Stimulated activated memory B cell treated with anti-CD40 and anti-IgM and Interleukin-4, amounts not matched to agents 10 μg/mL and 1 μg/mL and 100 μg/mL, for 72 hours (primary cell): ENCODE measurements around the gene PDLIM4.

ENCODE experiments used
- ATAC-seq: fragments of 150-1000 bp; cut with Tn5 transposase; 2 replicates; pipeline ENCODE4 v1.10.0; 2021
- H3K27ac Mint-ChIP-seq: one replicate; pipeline ENCODE4 v1.8.0; 2022; ENCODE audit warnings: mild to moderate bottlenecking, mixed read lengths
- H3K27me3 Mint-ChIP-seq: one replicate; pipeline ENCODE4 v1.8.0; 2022; ENCODE audit warnings: mixed read lengths
- H3K36me3 Mint-ChIP-seq: one replicate; pipeline ENCODE4 v1.8.0; 2022; ENCODE audit warnings: mixed read lengths
- H3K4me1 Mint-ChIP-seq: one replicate; pipeline ENCODE4 v1.8.0; 2022; ENCODE audit warnings: mixed read lengths
- H3K4me3 Mint-ChIP-seq: one replicate; pipeline ENCODE4 v1.8.0; 2022; ENCODE audit warnings: mild to moderate bottlenecking, moderate library complexity, mixed read lengths
- H3K9me3 Mint-ChIP-seq: one replicate; pipeline ENCODE4 v1.8.0; 2022; ENCODE audit warnings: mixed read lengths

PDLIM4 gene

DNA sequence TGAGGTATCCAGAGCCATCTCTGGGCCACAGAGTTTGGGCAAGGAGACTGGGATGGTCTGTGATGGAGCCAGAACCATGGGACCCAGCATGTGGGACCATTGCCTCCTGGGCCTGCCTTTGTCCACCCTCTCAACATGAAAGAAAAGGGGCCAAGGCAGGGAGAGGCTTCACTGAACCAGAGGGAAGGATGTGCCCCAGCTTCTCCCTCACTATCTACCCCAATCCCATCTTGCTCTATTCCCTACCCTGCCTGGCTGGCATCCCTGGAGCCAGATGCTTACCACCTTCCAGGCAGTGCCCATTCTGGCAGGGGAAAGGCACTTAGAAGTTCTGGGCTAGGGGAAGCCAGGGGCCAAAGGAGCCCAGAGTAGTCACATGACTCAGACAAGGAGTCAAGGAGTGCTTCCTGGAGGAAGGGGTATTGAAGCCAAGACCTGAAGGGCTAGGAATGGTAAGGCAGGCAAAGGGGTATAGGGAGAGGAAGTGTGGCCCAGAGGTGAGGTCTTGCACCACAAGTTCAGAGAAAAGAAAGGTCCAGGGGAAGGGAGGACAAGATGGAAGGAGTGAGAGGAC, 9.8 kb downstream of the PDLIM4 start:
- ATAC-seq: no peak

GRCh38 chr5:132267931-132268768, 10.7 kb downstream of the PDLIM4 start:
- H3K4me1 Mint-ChIP-seq: peaks cover 23% of the 10 kb centered on the region
- H3K4me3 Mint-ChIP-seq: no peak overlapping the region
- H3K36me3 Mint-ChIP-seq: no peaks in the 10 kb centered on the region
- H3K27me3 Mint-ChIP-seq: peaks cover 13% of the 10 kb centered on the region
- ATAC-seq: no peak
- H3K27ac Mint-ChIP-seq: peak overlapping the region; percentile 39
- no peaks in the 10 kb centered on the region for H3K9me3 Mint-ChIP-seq

More for the DNA sequence above, 9.8 kb downstream of the PDLIM4 start:
- Mint-ChIP-seq H3K27me3 (peaks cover 4% of the 10 kb centered on the region), H3K36me3 (no peaks in the 10 kb centered on the region), H3K27ac (no peak overlapping the region), H3K9me3 (no peaks in the 10 kb centered on the region), H3K4me3 (no peak overlapping the region), H3K4me1 (peaks cover 21% of the 10 kb centered on the region)

DNA sequence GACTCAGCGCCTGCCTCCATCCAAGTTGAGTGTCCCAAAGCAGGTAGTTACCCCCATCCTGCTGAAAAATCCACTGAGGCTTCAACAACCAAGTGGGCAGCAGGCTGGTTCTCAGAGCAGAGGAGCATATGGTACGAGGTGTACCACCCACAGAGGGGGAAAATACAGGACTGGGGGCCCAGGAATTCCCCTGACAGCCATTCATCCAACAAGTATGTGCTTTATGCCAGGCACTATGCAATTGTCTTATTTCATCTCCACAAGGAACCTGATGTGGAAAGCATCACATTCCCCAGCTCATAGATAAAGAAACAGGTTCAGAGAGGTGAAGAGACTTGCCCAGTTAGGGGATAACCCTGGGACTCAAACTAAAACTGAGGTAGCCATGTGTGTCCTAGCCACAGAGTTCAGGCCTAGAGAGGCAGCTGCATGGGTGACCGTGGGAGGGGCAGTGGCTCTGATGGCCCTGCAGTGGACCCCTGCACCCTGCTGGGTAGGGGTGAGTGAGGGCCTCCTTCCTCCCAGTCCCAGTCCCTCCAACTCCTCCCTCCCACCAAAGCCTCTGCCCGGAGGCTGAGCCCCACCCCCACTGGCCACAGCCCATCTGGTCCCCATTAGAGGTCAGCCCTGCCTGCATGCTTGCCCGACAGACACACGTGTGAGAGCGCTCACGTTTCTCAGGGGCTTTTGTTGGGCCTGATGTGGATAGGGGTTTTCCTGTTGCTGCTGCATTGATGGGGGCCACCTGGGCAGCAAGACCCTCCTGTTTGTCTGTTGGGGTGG, 11.5 kb downstream of the PDLIM4 start:
- Mint-ChIP-seq H3K4me1 (peaks cover 23% of the 10 kb centered on the region), H3K4me3 (no peak overlapping the region), H3K27ac (no peak overlapping the region), H3K9me3 (no peaks in the 10 kb centered on the region), H3K36me3 (no peaks in the 10 kb centered on the region), H3K27me3 (peaks cover 21% of the 10 kb centered on the region)
- ATAC-seq: peak; percentile 69

DNA sequence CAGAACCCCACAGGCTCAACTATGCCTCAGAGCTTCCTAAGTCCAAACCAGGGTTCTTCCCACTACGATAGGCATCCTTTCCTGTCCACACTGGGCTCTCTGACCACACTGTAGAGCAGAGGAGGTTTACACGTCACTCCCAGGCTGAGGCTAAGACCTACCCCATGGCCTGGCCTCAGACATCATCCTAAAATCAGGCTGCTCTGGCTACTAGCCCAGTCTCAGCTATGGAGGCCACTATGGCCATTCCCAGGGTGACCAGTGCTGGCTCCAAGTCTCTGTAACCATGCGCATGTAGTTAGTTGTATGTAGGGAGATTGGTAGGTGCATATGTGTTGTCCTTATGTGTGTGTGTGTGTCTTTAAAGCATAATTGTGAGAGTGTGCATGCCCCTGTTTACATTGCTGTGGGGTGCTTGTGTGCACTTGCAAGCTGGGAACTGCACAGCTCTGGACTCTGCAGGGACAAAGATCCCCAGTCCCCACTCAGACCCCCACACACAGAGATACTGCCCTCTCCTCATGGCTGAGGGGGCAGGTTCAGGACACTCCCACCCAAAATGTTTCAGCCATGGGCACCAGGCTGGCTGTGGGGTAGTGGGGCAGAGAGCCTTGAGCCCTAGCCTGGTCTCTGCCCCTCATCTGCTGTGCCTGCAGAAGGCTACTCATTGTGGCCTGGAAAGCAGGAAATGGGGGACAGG, 12.3 kb downstream of the PDLIM4 start:
- peaks cover 23% of the 10 kb centered on the region for H3K4me1 Mint-ChIP-seq
- no peaks in the 10 kb centered on the region for H3K9me3 Mint-ChIP-seq
- no peak overlapping the region for H3K4me3 Mint-ChIP-seq
- H3K27ac Mint-ChIP-seq: no peak overlapping the region
- no peaks in the 10 kb centered on the region for H3K36me3 Mint-ChIP-seq
- ATAC-seq: no peak
- H3K27me3 Mint-ChIP-seq: peaks cover 29% of the 10 kb centered on the region

DNA sequence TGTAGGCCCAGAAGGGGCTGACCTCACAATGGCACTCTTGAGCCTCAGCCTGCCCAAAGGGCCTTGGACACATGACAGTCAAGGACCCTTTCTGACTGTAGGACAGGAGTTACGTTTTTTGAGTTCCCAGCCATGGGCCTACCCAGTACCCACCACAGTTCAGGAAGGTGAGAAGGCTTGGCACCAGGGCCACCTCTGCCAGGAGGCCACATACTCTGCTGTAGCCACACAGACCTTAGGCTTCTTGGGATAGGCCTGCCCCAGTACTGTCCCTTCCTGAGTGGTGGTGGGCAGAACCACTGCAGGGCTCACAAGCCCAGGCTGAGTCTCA, 12.8 kb downstream of the PDLIM4 start:
- H3K36me3 Mint-ChIP-seq: no peaks in the 10 kb centered on the region
- H3K27me3 Mint-ChIP-seq: peaks cover 34% of the 10 kb centered on the region
- no peak for ATAC-seq
- no peak overlapping the region for H3K4me3 Mint-ChIP-seq
- no peak overlapping the region for H3K27ac Mint-ChIP-seq
- H3K9me3 Mint-ChIP-seq: no peaks in the 10 kb centered on the region
- peaks cover 23% of the 10 kb centered on the region for H3K4me1 Mint-ChIP-seq

DNA sequence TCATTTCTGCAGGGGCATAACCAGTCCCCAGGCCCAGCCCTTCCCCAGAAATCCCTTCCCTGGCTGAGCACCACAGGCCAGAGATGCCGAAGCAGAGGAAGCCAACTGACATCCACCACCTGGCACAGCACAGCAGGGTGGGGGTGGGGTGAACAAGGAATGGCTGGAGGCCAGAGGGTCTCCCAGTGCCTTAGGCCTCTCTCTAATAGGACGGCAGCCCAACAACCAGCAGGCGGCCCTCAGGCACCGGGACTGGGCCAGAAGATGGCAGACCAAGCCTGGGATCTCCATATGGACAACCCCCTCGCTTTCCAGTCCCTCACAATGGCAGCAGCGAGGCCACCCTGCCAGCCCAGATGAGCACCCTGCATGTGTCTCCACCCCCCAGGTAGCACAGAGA, 13.2 kb downstream of the PDLIM4 start:
- Mint-ChIP-seq H3K4me3 (no peak overlapping the region), H3K36me3 (no peaks in the 10 kb centered on the region), H3K27ac (no peak overlapping the region), H3K4me1 (peaks cover 23% of the 10 kb centered on the region), H3K27me3 (peaks cover 38% of the 10 kb centered on the region), H3K9me3 (no peaks in the 10 kb centered on the region)
- no peak for ATAC-seq

DNA sequence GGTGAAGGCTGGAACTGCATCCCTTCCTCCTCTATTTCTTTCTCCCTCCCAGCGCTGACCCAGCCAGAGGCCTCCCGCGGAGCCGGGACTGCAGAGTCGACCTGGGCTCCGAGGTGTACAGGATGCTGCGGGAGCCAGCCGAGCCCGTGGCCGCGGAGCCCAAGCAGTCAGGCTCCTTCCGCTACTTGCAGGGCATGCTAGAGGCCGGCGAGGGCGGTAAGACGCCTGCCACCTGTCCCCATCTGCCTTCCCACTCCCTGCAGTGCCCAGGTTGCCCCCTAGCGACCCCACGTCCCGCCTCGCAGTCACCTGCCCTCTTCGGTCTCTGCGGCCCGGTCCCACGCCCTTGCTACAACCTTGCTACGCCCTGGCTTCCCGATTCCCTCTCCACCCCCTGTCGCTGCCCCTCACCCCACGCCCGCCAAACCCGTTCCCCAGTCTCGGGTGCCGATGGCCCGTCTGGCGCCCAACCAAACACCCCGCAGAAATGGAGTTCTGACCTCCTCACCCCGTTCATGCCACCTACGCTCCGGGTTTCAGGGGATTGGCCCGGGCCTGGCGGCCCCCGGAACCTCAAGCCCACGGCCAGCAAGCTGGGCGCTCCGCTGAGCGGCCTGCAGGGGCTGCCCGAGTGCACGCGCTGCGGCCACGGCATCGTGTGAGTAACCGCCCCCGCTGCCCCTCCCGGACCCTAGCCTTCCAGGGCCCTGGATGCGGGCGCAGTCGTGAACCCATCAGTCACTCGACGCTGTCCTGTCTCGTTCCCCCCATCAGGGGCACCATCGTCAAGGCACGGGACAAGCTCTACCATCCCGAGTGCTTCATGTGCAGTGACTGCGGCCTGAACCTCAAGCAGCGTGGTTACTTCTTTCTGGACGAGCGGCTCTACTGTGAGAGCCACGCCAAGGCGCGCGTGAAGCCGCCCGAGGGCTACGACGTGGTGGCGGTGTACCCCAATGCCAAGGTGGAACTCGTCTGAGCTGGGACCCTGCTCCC, 14.1 kb downstream of the PDLIM4 start:
- Mint-ChIP-seq H3K27ac (no peak overlapping the region), H3K36me3 (no peaks in the 10 kb centered on the region), H3K4me1 (peaks cover 23% of the 10 kb centered on the region), H3K27me3 (peaks cover 40% of the 10 kb centered on the region), H3K9me3 (no peaks in the 10 kb centered on the region), H3K4me3 (peak overlapping the region; percentile 48)
- no peak for ATAC-seq

DNA sequence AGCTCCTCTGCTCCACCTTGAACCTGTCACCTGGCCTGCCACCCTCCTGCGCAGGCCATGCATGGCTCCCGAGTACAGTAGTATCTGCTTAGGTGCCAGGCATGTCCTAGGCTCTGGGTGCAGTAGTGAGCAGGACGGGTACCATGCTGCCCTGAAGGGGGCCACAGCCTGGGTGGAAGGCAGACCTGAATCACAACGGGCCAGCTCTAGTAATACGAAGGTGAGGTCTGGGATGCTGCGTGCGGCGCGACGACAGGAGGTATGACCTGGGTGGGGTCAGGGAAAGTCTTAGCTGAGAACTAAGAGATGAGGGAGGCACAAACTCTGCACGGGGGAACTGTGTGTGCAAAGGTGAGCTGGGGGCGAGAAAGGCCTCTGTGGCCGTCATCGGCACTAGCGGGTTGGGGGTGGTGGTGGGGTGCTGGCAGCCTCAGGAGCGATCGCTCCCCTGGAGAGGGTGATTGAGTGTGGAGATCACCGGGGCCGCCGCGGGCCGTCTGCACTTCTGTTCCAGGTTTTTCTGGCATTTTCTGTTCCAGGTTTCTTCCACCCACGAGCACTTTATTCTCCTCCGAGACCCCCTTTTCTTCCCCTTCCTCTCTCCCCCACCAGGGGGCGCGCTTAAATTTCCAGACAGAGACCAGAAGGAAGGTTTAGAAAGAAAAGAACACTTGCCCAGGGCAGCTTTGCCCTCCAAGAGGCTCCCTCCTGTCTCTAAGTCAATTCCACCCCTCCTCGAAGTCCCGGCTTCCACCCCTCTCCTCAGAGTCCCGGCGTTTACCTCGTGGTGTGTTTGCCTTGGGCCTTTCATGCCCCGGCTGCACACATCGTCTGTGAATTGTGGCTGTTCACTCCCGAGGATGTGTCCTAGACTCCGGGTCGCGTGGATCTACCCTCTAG, 15.1 kb downstream of the PDLIM4 start:
- Mint-ChIP-seq H3K4me1 (peaks cover 23% of the 10 kb centered on the region), H3K36me3 (no peaks in the 10 kb centered on the region), H3K27me3 (peaks cover 40% of the 10 kb centered on the region), H3K27ac (no peak overlapping the region), H3K9me3 (no peaks in the 10 kb centered on the region), H3K4me3 (peak overlapping the region; percentile 7)
- ATAC-seq: no peak

DNA sequence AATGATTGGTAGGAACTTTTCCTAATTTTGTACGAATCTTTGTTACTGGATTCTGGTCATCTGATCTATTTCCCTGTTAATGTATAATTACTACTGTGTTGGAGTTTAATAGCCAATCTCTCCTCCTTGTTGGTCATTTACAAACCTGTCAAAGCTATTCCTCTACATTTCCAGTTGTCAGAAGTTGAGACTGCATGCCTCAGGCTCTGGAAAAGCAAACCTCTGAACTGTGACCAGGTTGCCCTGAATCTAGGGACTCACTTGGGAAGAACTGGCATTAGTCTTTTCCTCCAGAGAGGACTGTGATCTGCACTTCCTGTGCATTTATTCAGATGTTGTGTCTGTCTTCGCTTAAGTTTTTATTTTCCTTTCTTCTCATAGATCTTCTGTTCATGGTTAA, 16.1 kb downstream of the PDLIM4 start:
- Mint-ChIP-seq H3K9me3 (no peaks in the 10 kb centered on the region), H3K4me1 (peaks cover 14% of the 10 kb centered on the region), H3K36me3 (no peaks in the 10 kb centered on the region), H3K27ac (no peak overlapping the region), H3K27me3 (peaks cover 40% of the 10 kb centered on the region), H3K4me3 (no peak overlapping the region)
- ATAC-seq: no peak

- H3K27ac Mint-ChIP-seq: no peak overlapping the region
- H3K4me3 Mint-ChIP-seq: no peak overlapping the region
- peaks cover 40% of the 10 kb centered on the region for H3K27me3 Mint-ChIP-seq
- no peak for ATAC-seq
- no peaks in the 10 kb centered on the region for H3K9me3 Mint-ChIP-seq
- H3K36me3 Mint-ChIP-seq: no peaks in the 10 kb centered on the region
- peaks cover 14% of the 10 kb centered on the region for H3K4me1 Mint-ChIP-seq
These were observed 16.7 kb downstream of the PDLIM4 start for GRCh38 chr5:132274050-132274792.

GRCh38 chr5:132275367-132276220, 18.1 kb downstream of the PDLIM4 start:
- H3K9me3 Mint-ChIP-seq: no peaks in the 10 kb centered on the region
- H3K27ac Mint-ChIP-seq: no peak overlapping the region
- H3K36me3 Mint-ChIP-seq: no peaks in the 10 kb centered on the region
- no peak overlapping the region for H3K4me3 Mint-ChIP-seq
- peaks cover 16% of the 10 kb centered on the region for H3K4me1 Mint-ChIP-seq
- ATAC-seq: no peak
- H3K27me3 Mint-ChIP-seq: peaks cover 40% of the 10 kb centered on the region

- H3K36me3 Mint-ChIP-seq: no peaks in the 10 kb centered on the region
- H3K4me3 Mint-ChIP-seq: no peak overlapping the region
- ATAC-seq: no peak
- peaks cover 9% of the 10 kb centered on the region for H3K4me1 Mint-ChIP-seq
- no peak overlapping the region for H3K27ac Mint-ChIP-seq
- H3K9me3 Mint-ChIP-seq: no peaks in the 10 kb centered on the region
- H3K27me3 Mint-ChIP-seq: peaks cover 35% of the 10 kb centered on the region
These were observed 19.8 kb downstream of the PDLIM4 start for GRCh38 chr5:132277256-132277655.
